Fibroblast of pulmonary artery (primary cell): ENCODE data around the gene VASN.
A peak's percentile ranks its signal among the peaks of the same experiment; 100 is the strongest.

ENCODE experiments used
- DNase-seq: peaks from one replicate; pipeline ENCODE4 v3.0.0-alpha.2; 2010; ENCODE audit warnings: low read depth
- H3K4me3 ChIP-seq: replicated peaks from 2 replicates; pipeline ENCODE4 v1.5.1; 2011; ENCODE audit warnings: low read depth, mild to moderate bottlenecking, control low read depth, low read length, moderate library complexity
- CTCF ChIP-seq: IDR thresholded peaks from 2 replicates; pipeline ENCODE4 v1.5.1; 2011; ENCODE audit warnings: mild to moderate bottlenecking, control low read depth, low read length, inconsistent platforms; ENCODE audit errors: missing control alignments

Gene VASN

GRCh38 chr16:4402439-4403132, 30.9 kb downstream of the VASN start:
- no peak overlapping the region for H3K4me3 ChIP-seq
- peak; percentile 79 for DNase-seq
- peak; percentile 70 for TF ChIP-seq CTCF

- H3K4me3 ChIP-seq, result no peak overlapping the region
- no peak for TF ChIP-seq CTCF
- DNase-seq, result no peak
Observed at GRCh38 chr16:4403133-4403949, 31.7 kb downstream of the VASN start.

GRCh38 chr16:4404247-4404966, 32.8 kb downstream of the VASN start:
- no peak overlapping the region for H3K4me3 ChIP-seq
- peak; percentile 56 for DNase-seq
- peak; percentile 74 for TF ChIP-seq CTCF

GRCh38 chr16:4404967-4405696, 33.5 kb downstream of the VASN start:
- H3K4me3 ChIP-seq, result no peak overlapping the region
- TF ChIP-seq CTCF, result no peak
- DNase-seq, result no peak

GRCh38 chr16:4407543-4408322, 36.1 kb downstream of the VASN start:
- DNase-seq, result peak; percentile 57
- TF ChIP-seq CTCF, result no peak
- no peak overlapping the region for H3K4me3 ChIP-seq

- no peak for TF ChIP-seq CTCF
- H3K4me3 ChIP-seq, result no peak overlapping the region
- DNase-seq, result no peak
Observed at GRCh38 chr16:4408323-4408690, 36.7 kb downstream of the VASN start.
